Fibroblast of skin of back (primary cell): ENCODE data around the gene S100A9.
"Not testable (repeated sequence)": the region's sequence is repeated elsewhere in the genome, so short reads cannot be mapped to it uniquely, and the experiment has no call there.

Source experiments
- DNase-seq: peaks from one replicate; pipeline ENCODE4 v3.0.0-alpha.2; 2013

Gene S100A9

DNA sequence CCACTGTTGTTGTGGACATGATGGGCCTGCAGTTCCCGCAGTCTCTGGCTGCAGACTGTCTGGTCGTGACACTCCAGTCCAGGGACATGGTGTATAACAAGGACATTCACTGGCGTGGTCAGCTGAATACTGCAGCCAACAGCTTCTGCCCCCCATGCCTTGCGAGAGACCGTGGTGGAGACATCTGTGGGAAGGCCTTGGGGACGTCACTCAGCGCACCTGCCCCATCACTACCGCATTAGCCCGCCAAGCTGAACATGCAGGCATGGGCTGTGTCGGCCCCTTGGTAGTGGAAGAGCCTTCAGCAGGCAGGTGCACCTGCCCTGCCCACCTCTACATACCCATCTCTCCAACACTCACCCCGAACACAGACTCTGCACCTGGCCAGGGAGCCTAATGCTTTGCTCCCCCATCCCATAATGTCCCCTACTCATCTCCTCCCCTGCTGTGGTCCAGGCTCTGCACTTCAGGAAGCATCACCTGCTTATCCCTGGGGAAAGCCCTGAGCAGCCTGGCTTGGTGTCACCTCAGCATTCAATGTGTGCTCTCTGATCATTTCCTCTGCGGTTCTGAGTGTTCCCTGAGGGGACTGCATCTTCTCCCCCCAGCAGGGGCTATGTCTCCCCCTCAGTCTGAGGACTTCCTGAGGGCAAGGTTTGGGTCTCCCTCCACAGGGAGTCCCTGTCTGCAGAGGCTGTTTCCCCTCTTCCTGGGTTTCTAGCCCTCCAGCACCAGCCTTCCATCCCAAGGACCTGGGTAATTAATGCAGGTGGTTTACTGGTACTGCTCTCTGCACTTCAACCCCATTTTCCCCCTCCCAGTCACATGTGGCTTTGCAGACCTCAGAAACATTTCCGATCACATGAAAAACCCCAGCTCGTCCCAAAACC is 12.2 kb upstream of the S100A9 start:
- no peak for DNase-seq

DNA sequence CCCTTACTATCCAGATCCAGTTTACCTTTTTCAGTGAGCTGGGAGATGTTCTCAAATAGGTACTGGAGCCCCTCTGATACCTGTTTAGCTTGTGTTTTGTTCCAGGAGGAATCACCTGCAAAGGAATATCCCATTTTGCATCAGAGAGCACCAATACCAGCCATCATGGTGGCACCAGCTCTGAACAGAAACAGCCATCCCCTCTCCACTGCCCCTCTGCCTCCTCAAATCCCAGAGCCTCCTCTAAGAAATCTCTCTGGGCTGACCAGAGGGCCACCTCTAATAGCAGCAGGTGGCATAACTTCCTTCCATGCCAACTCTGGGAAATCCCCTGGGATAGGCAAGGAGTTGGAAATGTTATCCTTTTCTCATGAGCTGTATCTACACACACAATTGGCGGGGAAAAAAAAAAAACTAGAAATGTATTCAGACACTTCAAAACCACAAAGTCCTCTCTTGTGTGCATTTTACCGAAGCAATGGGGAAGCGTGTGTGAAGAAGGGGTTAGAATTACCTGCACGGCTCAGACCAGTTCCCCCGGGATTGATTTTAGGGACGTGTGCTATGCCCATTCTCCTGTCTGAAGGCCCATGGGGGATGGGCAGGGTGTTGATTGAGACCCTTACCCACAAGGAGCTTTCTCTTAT is 11.5 kb upstream of the S100A9 start:
- DNase-seq, result no peak

DNA sequence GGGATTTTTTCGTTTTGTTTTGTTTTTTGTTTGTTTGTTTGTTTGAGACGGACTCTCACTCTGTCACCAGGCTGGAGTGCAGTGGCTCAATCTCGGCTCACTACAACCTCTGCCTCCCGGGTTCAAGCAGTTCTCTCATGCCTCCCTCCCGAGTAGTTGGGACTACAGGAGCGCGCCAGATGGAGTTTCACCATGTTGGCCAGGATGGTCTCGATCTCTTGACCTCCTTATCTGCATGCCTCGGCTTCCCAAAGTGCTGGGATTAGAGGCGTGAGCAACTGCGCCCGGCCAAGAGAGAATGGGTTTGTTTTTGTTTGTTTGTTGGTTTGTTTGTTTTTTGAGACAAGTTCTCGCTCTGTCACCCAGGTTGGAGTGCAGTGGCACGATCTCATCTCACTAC is 10.6 kb upstream of the S100A9 start:
- not testable (repeated sequence) for DNase-seq

DNA sequence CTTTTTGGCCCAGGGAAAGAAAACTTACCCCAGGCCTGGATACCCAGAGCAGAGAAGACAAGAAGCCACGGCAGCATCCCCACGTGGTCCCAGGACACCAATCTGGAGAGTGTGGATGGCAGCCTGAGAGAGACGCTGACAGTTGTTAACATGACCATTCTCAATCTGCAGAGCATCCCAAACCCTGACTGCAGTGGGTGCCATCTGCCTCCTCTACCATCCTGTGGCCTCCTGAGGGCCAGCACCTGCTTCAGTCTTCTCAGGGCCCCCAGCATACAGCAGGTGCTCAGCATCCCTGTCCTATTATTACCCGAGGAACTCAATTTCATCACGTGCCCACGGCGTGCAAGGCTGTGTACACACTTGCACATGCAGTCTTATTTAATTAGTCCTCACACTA is 9.8 kb upstream of the S100A9 start:
- DNase-seq, result no peak

DNA sequence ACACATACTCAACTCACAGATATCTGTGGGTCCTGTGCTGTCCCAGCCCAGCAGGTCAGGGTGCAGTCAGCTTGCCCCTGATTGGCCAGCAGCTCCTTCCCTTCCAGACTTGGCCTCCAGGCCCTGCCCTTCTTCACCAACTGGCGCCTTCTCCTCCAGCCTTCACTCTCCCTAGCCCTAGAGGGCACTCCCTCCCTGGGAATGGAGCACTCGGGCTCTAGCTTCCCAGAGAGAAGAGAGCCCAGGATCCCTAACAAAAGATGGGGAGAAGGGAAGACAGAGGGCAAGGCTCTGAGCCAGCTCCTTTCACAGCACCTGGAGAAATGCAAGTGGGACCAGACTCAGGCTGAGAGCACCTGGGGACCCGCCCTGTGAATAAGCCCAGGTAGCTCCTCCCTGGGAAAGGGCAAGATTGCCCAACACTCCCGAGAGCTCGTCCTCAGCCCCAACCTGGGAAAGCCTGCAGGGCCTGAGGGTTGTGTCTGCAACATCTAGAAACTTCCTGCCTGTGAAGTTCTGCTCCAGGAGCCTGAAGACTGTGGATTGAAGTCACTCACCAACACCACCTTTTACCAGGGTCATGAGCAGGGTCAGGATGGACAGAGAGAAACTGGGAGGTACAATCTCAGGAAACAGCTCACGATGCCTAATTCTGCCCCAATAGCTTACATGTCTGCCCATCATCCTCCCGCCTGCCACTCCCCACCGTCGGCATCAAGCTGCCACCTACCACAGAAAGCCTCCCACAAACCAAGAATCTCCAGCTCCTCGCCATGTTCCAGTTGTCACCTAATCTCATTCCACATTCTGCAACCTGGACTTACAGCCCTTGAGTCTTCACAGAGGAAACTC is 8.9 kb upstream of the S100A9 start, which contains the start of gene PGLYRP4:
PGLYRP4 (minus strand) TSS at position 331 of the 852 bp plus-strand sequence. CDS start 909 bp downstream, outside the sequence.
- DNase-seq, result no peak

DNA sequence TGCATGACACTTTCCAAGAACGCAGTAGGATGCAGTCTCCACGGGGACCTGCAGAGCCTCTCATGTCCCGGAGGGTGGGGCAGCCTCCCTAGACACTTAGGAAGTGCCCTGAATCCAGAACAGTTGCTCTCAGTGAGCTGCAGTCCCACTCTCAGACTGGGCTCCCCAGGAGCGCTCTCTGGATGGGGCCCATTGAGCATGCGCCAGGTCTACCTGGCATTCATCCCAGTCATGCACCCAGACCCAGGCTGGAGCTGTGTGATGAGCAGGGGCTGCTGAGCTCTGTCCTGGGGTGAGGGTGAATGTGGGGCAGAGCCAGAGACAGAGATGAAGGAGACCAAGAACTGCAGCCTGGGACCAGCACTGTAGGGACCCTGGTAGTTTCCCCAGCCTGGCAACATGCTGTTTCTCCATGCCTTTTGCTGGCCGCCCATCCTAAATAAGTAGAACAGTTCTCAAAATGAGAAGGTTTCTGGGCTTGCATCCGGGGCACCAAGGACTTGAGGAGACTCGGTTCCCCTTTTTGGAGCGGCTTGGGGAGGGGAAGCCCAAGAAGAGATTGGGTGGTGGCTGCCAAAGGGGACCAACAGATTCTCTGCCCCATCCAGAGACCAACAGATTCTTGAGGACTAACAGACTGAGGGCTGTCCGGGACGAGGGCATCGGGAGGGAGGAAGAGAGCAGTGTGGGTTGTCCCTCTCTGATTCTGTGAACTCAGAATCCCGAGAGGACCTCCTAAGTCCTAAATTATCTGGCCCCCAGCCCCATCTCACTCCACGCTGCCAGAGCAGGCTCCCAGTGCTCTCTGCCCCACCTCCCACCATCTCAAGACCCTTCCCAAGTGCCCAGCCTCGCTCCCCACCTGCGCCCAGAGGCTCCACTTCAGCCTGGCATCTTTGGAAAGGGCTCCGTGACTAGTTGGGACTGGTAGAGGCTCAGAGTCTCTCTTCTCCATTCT is 8.0 kb upstream of the S100A9 start:
- DNase-seq, result no peak

DNA sequence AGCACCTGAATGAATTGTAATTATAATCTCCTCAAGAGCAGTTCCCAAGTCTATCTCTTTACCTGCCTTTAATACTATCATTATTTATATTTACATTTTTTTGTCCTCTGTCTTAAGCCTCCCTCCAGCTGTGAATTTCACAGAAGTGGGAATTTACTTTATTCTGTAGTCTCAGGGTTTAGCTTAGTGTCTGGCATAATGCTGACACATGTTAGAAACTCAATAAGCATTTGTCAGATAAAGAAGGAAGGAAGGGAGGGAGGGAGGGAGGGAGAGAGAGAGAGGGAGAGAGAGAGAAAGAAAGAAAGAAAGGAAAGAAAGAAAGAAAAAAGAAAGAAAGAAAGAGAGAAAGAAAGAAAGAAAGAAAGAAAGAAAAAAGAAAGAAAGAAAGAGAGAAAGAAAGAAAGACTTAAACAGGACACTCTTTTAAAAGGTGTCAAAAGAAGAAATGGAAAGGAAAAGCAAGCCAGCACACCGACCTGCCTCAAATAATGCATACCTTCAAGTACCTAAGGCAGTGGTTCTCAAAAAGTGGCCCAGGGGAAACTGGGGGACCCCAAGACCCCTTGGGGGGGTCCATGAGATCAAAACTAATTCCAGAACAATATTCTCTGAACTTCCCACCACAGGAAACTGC is 7.2 kb upstream of the S100A9 start:
- no peak for DNase-seq

DNA sequence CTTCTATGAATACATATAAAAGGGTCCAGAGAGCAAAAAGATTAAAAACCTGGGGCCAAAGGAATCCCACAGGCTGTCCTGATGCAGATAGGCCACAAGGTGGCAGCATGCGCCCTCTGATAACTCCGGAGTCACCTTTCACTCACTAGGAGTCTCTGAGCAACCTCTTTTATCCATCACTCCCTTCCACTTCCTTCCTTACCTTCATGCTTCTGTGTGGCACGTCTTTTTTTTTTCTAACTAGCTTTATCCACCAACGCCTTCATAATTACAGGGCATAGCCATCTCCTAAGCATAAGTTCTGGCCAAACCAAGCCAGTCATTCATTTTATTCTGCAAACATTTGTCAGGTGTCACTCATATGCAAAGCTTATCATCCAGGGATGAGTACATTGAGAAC is 5.1 kb upstream of the S100A9 start:
- peak; percentile 54 for DNase-seq

DNA sequence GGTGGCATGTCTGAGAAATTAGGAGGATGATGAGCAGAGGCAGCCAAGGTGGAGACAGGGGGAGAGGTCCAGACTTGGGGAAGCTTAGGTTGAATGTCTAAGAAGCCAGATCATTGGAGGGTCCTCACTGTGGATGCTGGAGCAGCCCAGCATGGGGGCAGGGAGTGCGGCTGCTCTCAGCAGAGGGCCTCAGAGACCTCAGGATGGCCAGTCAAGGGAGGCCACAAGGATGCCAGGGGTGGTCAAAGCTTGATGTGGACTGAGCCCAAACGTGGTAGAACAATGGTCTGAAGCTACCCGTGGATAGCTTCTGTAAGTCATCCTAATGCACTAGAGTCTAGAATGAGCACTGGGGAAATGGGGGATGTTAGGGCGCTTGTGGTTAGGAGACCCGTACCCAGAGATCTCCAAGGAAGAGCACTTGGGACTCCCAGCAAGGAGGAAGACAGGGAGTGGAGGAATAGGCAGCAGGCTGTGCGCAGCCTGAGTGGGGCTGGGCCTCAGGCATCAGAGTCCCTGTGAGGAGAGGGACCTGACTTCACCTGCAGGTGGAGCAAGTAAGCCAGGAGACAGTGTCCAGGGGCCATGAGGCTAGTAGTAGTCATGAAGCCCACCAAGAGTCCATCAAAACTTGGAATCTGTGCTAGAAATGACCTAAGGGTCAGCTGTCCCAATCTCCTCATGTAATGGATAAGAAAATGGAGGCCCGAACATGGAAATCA is 4.3 kb upstream of the S100A9 start:
- no peak for DNase-seq

DNA sequence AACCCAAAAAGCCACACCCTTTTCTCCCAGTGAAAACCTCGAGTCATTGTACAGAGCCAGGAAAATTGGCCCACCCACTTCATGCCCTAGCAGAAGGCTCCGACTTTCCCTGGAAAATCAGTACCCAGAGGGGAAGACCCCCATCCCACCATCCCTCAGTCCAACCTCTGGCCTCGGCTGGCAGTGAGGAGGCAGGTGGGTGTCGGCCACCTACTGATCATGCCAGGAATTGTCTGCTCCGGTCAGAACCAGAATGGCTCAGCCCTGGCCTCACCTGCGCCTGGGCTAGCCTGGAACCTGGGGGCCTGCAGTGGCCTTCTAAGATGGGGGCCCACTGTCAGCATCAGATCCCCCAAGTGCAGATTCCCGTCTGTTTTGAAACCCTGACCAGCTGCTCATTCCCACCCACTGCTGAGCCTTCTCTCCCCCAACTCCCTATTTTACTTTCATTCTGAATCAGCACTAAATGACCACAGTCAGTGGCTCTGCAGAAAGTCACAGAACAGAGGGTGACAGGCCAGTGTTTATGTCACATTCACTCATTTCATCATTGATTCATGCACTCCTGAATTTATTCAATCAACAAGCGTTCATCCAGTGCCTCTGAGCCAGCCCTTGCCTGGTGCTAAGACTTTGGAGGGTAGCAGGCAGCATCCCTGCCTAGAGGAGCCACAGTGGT is 3.0 kb upstream of the S100A9 start:
- DNase-seq, result no peak

DNA sequence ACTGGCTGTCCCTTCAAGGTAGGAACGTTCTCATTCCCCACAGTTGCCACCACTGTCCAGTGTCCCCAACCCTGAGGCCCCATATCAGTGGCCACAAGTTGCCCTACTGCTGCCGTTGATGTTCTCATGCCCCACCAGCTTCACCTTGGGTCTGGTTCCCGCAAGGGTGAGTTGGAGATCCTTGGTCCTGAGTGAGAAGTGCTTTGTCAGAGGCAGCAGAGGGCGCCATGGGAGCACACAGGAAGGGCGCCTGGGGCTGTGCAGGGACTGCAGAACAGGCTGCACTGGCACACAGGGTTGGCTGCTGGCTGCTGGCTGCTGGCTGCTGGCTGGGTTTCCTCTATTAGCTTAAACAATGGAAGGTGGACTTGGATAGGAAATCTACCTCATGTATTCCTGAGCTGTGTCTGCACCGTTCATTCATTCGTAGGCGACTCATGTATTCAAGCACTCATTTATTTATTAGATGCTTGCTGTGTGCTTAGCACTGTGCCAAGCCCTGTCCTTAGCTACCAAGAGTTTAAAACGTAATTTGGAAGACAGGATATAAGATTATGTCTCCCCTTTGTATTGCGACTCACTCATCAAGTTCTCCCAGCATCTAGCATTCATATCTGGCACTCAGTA is 2.1 kb upstream of the S100A9 start:
- DNase-seq, result peak; percentile 19

DNA sequence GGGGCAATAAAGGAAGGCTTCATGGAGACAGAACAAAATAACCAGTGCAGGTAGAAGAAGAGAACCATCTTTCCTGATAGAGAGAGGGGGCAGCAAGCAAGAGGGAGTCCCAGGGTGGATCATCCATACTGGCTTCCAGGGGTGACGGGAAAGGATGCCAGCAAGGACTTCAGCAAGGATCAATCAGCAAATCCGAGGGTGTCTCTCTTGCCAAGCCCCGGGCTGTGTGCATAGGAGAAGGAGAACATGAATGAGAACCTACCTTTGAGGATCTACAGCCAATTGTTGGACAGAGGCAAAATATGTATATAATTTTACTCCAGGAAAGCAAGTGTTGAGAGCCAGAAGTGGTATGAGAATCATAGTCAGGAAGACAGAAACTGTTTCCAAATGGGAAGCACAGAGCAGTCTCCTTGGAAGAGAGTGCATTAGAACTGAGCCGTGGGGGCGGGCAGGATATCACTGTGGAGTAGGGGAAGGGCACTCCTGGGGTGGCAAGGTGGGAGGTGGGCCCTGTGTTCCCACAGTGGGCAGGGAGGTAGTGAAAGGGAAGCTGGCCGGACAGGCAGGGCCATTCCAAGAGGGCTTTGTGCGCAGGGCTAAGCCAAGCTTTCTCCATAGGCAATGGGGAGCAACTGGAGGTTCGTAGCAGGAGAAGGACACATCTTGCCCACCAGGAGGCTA is 1.1 kb upstream of the S100A9 start:
- DNase-seq, result no peak

DNA sequence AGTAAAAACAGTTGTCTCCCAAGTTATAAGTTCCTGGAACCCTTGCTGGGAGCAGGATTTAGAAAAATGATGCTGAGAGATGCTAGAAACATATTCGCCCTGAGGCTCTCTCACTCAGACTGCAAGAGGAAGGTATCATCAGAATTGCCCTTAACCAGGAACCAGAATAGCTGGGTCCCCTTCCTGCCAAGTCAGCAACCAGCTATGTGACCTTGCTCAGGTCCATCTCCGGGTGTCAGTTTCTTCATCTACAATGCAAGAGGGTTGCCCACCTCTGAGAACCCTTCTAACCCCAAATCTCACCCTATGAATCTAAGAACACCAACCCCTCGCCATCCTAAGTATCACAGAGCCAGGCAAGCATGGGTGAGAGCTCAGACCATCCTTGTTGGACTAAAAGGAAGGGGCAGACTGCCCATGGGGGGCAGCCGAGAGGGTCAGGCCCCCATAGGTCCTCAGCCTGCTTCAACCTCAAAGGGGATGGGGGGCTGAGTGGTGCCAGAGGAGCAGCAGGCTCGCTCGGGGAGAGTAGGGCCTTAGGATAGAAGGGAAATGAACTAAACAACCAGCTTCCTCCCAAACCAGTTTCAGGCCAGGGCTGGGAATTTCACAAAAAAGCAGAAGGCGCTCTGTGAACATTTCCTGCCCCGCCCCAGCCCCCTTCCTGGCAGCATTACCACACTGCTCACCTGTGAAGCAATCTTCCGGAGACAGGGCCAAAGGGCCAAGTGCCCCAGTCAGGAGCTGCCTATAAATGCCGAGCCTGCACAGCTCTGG is 390 bp upstream of the S100A9 start:
- no peak for DNase-seq

DNA sequence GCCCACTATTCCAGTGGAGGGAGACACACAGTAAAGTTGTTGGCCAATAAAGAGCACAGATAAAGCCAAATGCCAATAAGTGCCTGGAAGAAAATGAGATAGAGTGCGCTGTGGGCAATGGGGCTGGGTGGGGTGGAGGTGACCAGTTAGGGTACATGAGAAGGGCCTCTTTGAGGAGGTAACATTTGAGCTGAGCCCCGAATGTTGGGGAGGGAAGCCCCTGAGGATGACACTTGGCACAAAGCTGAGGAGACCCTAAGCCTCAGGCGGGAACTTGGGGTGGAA is 979 bp downstream of the S100A9 start:
- DNase-seq, result no peak

DNA sequence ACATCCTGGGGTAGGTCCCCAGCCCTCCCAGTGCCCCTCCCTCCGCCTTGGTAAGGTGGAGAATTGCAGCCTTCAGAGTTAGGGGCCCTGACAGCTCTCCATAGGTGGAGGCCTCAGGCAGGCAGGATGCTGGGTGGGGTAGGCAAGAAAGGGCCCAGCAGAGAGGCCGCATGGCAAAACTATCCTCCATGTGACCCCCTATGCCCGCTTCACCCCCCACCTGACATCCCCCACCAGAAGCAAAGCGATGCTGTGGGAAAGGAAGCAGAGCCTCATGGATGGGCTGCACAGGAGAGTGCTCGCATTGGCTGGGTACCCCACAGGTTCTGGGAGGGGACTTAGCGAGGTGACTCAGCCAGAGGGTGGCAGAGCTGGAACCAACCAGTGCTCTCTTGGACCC is 1.6 kb downstream of the S100A9 start:
- no peak for DNase-seq

DNA sequence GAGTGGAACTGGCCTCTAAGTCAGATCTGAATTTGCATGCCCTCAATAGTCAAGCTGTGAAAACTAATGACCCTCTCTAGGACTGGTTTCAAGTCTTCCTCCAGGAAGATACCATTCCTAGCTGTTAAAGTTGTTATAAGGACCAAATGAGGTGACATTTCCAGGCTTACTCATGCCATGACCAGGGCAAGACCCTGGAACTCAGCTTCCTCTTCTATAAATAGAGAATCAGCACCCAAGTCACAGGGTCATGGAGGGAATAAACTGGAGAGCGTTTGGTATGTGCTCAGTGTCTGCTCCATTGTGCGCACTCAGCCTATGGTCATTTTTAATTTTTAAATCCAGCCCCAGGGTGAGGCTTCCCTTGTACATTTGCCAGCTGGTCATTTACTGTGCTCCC is 2.5 kb downstream of the S100A9 start:
- no peak for DNase-seq

DNA sequence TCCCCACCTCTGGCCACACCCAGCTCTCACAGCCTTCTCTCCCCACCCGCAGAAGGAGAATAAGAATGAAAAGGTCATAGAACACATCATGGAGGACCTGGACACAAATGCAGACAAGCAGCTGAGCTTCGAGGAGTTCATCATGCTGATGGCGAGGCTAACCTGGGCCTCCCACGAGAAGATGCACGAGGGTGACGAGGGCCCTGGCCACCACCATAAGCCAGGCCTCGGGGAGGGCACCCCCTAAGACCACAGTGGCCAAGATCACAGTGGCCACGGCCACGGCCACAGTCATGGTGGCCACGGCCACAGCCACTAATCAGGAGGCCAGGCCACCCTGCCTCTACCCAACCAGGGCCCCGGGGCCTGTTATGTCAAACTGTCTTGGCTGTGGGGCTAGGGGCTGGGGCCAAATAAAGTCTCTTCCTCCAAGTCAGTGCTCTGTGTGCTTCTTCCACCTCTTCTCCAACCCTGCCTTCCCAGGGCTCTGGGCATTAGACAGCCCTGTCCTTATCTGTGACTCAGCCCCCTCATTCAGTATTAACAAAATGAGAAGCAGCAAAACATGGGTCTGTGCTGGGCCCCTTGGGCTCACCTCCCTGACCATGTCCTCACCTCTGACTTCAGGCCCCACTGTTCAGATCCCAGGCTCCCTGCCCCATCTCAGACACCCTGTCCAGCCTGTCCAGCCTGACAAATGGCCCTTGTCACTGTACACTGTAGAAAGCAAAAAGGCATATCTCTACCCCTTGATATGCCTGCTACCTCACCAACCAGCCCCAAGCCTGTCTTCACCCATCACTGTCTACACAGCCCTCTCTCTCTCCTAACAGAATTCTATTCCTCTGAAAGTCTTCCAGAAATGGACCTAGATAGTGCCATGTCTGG is 3.2 kb downstream of the S100A9 start:
- DNase-seq, result no peak
